HepG2 (cell line): ENCODE data around the gene UNC13D. TPM values are rescaled to one million over a fixed set of nuclear protein-coding genes. Genes with fewer than 3 reads are reported as not detected.
A peak's percentile ranks its signal among the peaks of the same experiment; 100 is the strongest.

Experiments used
- ATAD3A ChIP-seq: sonication (generic); formaldehyde crosslinking; IDR thresholded peaks from 2 replicates; pipeline ENCODE4 v1.4.0; 2020; ENCODE audit warnings: missing genetic modification reagents
- CCAR2 ChIP-seq: fragments of 200-400 bp; formaldehyde crosslinking; optimal IDR thresholded peaks from 2 replicates; pipeline ENCODE3; 2018; ENCODE audit warnings: low read depth, mild to moderate bottlenecking, low read length, moderate library complexity
- HOXA7 ChIP-seq: sonication (generic); formaldehyde crosslinking; IDR thresholded peaks from 2 replicates; pipeline ENCODE4 v1.8.1; 2022; ENCODE audit warnings: mild to moderate bottlenecking, missing genetic modification reagents, moderate library complexity
- NBN ChIP-seq: fragments of 450-650 bp; conservative IDR thresholded peaks from 2 replicates; pipeline ENCODE4 v1.6.1; 2017
- NCOA2 ChIP-seq: sonication (generic); formaldehyde crosslinking; IDR thresholded peaks from 2 replicates; pipeline ENCODE4 v1.8.0; 2022; ENCODE audit warnings: inconsistent platforms
- RORA ChIP-seq: sonication (generic); formaldehyde crosslinking; IDR thresholded peaks from 2 replicates; pipeline ENCODE4 v1.5.0; 2020; ENCODE audit warnings: mild to moderate bottlenecking, missing genetic modification reagents, moderate library complexity
- TAF1 ChIP-seq: sonication (generic); formaldehyde crosslinking; IDR thresholded peaks from 2 replicates; pipeline ENCODE4 v1.4.0; 2020; ENCODE audit warnings: missing genetic modification reagents
- ZBTB21 ChIP-seq: sonication (generic); formaldehyde crosslinking; IDR thresholded peaks from 2 replicates; pipeline ENCODE4 v1.4.0; 2020; ENCODE audit warnings: missing genetic modification reagents
- ZBTB7A ChIP-seq: sonication (generic); formaldehyde crosslinking; IDR thresholded peaks from 2 replicates; pipeline ENCODE4 v1.8.0; 2022; ENCODE audit warnings: mild to moderate bottlenecking, missing genetic modification reagents
- ZKSCAN1 ChIP-seq: fragments of 150-350 bp; IDR thresholded peaks from 2 replicates; pipeline ENCODE4 v1.6.1; 2014; ENCODE audit warnings: low read length
- ZNF17 ChIP-seq: sonication (generic); formaldehyde crosslinking; IDR thresholded peaks from 2 replicates; pipeline ENCODE4 v1.5.0; 2020; ENCODE audit warnings: mild to moderate bottlenecking, missing genetic modification reagents
- ZNF33A ChIP-seq: sonication (generic); formaldehyde crosslinking; IDR thresholded peaks from 2 replicates; pipeline ENCODE4 v1.5.1; 2020; ENCODE audit warnings: missing genetic modification reagents, mild to moderate bottlenecking, moderate library complexity, borderline replicate concordance
- ZNF557 ChIP-seq: sonication (generic); formaldehyde crosslinking; IDR thresholded peaks from 2 replicates; pipeline ENCODE4 v1.4.0; 2020; ENCODE audit warnings: missing genetic modification reagents
- ZNF564 ChIP-seq: sonication (generic); formaldehyde crosslinking; IDR thresholded peaks from 2 replicates; pipeline ENCODE4 v1.8.1; 2023; ENCODE audit warnings: mild to moderate bottlenecking, missing genetic modification reagents
- ZNF569 ChIP-seq: sonication (generic); formaldehyde crosslinking; IDR thresholded peaks from 2 replicates; pipeline ENCODE4 v1.5.0; 2020; ENCODE audit warnings: mild to moderate bottlenecking, missing genetic modification reagents, moderate library complexity, borderline replicate concordance
- ZNF709 ChIP-seq: sonication (generic); formaldehyde crosslinking; IDR thresholded peaks from 2 replicates; pipeline ENCODE4 v1.5.0; 2020; ENCODE audit warnings: mild to moderate bottlenecking, missing genetic modification reagents
- ZNF768 ChIP-seq: sonication (generic); formaldehyde crosslinking; IDR thresholded peaks from 2 replicates; pipeline ENCODE4 v1.4.0; 2020; ENCODE audit warnings: missing genetic modification reagents
- ZNF780A ChIP-seq: sonication (generic); formaldehyde crosslinking; IDR thresholded peaks from 2 replicates; pipeline ENCODE4 v1.8.0; 2022; ENCODE audit warnings: mild to moderate bottlenecking, missing genetic modification reagents, moderate library complexity
- polyA plus RNA-seq, 8 experiments: library from polyadenylated mRNA; depleted of rRNA in 3 of 8; stranded (reverse) in 7 of 8; unstranded in 1 of 8; fragments of >200 nt; fragmentation: Illumina TruSeq in 4 of 8; extraction: Trizol in 4 of 8; gene quantifications; 2 replicates each; pipeline versions ENCODE4 v1.2.1 to v1.2.3, GENCODE V29; 2011 to 2016; ENCODE audit warnings: low read depth in 4 of 8, missing spikeins in 1 of 8, mixed read lengths in 1 of 8; ENCODE audit not compliant: insufficient read depth in 1 of 8
- total RNA-seq, 5 experiments: library from RNA; depleted of rRNA; stranded (reverse); fragments of >200 nt; fragmentation: Illumina TruSeq; extraction: Trizol; gene quantifications; 2 replicates each; pipeline ENCODE4 v1.2.3, GENCODE V29; 2016; ENCODE audit warnings: low read depth in 1 of 5
- TF ChIP-seq, protein P1 (sequence below): sonication (generic); formaldehyde crosslinking; IDR thresholded peaks from 2 replicates; pipeline ENCODE4 v1.8.0; 2022; ENCODE audit warnings: missing genetic modification reagents, mild to moderate bottlenecking, inconsistent platforms, borderline replicate concordance
- TF ChIP-seq, protein P2 (sequence below): sonication (generic); formaldehyde crosslinking; IDR thresholded peaks from 2 replicates; pipeline ENCODE4 v1.4.0; 2020; ENCODE audit warnings: missing genetic modification reagents
- TF ChIP-seq, protein P3 (sequence below): sonication (generic); formaldehyde crosslinking; IDR thresholded peaks from 2 replicates; pipeline ENCODE4 v1.8.0; 2022; ENCODE audit warnings: missing genetic modification reagents, low read depth, mild to moderate bottlenecking, borderline replicate concordance
- TF ChIP-seq, protein P4 (sequence below): sonication (generic); formaldehyde crosslinking; IDR thresholded peaks from 2 replicates; pipeline ENCODE4 v1.8.1; 2022; ENCODE audit warnings: low read depth, mild to moderate bottlenecking, missing genetic modification reagents
- TF ChIP-seq, protein P5 (sequence below): IDR thresholded peaks from 2 replicates; pipeline ENCODE4 v1.6.1; 2018; ENCODE audit warnings: missing genetic modification reagents

UNC13D gene
- total and polyA plus RNA-seq, 2 of the 13 experiments (the other 11 are each of a cell fraction or from before 2014, with no cell fraction given), result 29.7 to 42.7 TPM

DNA sequence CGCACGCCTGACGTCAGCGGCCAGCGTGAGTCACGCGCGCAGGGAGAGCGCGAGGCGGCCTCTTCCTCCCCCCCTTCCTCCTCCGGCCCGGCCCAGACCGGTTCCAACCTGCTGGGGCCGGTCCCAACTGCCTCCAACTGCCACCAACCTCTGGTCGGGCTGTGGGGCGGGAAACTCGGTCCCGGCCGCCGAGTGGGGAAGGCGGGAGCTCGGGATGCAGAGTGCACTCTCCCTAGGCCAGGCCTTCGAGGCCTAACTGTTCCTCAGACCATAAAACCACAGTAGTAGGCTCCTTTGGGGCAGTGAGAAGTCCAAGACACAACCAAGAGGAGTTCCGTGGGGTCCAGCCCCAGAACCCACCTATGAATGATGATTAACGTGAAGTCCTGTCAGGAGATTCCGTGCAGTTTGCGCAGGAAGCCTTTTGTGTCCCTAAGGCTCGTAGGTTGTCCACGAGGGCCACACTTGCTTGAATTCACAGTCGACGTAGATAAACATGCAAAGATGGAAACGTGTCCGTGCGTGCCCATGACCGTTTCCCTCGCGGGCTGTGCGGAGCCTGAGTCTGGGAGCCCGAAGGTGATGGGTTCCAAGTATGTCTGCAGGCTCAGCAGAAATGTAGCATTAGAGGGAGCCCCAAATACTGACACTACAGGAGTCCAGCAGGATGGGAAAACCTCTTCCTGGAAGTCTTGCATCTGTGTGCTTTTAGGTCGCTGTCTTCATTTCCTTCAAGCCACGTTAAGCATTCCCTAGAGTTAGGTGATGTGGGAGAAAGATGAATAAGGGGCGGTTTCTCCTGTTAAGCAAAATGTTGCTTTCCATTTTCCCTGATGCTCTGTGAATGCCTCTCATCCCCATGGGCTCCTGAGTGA is 59.0 kb downstream of the UNC13D start (continued):
- TF ChIP-seq ZBTB21 (CRISPR knock-in tag), result peak; percentile 69
- 0 out of 2 replicates have a peak, but pooled peaks have one; percentile 50 for TF ChIP-seq ZNF780A
- TF ChIP-seq, protein P1, sequence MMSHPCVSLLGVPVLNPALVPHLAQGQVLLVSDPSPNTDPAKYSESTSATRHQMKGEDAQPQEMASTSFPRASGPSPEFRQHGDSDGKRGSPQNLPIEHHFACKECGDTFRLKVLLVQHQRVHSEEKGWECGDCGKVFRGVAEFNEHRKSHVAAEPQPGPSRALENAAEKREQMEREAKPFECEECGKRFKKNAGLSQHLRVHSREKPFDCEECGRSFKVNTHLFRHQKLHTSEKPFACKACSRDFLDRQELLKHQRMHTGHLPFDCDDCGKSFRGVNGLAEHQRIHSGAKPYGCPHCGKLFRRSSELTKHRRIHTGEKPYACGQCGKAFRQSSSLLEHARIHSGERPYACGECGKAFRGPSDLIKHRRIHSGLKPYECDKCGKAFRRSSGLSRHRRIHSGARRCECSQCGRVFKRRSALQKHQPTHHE (CRISPR knock-in tag), result peak; percentile 42; the same call in 1 of the 2 replicates
- TF ChIP-seq ZNF17, result 0 out of 2 replicates have a peak, but pooled peaks have one; percentile 85
- TF ChIP-seq, protein P2, sequence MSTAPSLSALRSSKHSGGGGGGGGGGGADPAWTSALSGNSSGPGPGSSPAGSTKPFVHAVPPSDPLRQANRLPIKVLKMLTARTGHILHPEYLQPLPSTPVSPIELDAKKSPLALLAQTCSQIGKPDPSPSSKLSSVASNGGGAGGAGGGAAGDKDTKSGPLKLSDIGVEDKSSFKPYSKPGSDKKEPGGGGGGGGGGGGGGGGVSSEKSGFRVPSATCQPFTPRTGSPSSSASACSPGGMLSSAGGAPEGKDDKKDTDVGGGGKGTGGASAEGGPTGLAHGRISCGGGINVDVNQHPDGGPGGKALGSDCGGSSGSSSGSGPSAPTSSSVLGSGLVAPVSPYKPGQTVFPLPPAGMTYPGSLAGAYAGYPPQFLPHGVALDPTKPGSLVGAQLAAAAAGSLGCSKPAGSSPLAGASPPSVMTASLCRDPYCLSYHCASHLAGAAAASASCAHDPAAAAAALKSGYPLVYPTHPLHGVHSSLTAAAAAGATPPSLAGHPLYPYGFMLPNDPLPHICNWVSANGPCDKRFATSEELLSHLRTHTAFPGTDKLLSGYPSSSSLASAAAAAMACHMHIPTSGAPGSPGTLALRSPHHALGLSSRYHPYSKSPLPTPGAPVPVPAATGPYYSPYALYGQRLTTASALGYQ, result no peak
- peak; percentile 53; the same call in 1 of the 2 replicates for TF ChIP-seq ZNF557 (CRISPR knock-in tag)
- 0 out of 2 replicates have a peak, but pooled peaks have one; percentile 72 for TF ChIP-seq ZNF564 (CRISPR knock-in tag)
- TF ChIP-seq NCOA2 (CRISPR knock-in tag), result peak; percentile 76
- no peak for TF ChIP-seq NBN
- TF ChIP-seq ZNF709 (CRISPR knock-in tag), result no peak; the same call in 1 of the 2 replicates
- no peak for TF ChIP-seq ATAD3A (CRISPR knock-in tag)
- no peak for TF ChIP-seq ZNF33A (CRISPR knock-in tag)
- no peak for TF ChIP-seq HOXA7 (CRISPR knock-in tag)
- TF ChIP-seq, protein P3, sequence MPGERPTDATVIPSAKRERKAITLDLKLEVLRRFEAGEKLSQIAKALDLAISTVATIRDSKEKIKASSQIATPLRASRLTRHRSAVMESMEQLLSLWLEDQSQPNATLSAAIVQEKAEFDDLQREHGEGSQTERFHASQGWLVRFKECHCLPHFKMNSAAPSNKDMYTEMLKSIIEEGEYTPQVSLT (CRISPR knock-in tag), result no peak
- peak; percentile 85 for TF ChIP-seq ZNF768 (CRISPR knock-in tag)
- no peak for TF ChIP-seq RORA (CRISPR knock-in tag)
- no peak for TF ChIP-seq ZKSCAN1
- TF ChIP-seq, protein P4, sequence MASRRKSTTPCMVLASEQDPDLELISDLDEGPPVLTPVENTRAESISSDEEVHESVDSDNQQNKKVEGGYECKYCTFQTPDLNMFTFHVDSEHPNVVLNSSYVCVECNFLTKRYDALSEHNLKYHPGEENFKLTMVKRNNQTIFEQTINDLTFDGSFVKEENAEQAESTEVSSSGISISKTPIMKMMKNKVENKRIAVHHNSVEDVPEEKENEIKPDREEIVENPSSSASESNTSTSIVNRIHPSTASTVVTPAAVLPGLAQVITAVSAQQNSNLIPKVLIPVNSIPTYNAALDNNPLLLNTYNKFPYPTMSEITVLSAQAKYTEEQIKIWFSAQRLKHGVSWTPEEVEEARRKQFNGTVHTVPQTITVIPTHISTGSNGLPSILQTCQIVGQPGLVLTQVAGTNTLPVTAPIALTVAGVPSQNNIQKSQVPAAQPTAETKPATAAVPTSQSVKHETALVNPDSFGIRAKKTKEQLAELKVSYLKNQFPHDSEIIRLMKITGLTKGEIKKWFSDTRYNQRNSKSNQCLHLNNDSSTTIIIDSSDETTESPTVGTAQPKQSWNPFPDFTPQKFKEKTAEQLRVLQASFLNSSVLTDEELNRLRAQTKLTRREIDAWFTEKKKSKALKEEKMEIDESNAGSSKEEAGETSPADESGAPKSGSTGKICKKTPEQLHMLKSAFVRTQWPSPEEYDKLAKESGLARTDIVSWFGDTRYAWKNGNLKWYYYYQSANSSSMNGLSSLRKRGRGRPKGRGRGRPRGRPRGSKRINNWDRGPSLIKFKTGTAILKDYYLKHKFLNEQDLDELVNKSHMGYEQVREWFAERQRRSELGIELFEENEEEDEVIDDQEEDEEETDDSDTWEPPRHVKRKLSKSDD, result no peak
- TF ChIP-seq ZBTB7A, result no peak; the same call in 1 of the 2 replicates
- TF ChIP-seq ZNF569 (CRISPR knock-in tag), result no peak
- TF ChIP-seq, protein P5, sequence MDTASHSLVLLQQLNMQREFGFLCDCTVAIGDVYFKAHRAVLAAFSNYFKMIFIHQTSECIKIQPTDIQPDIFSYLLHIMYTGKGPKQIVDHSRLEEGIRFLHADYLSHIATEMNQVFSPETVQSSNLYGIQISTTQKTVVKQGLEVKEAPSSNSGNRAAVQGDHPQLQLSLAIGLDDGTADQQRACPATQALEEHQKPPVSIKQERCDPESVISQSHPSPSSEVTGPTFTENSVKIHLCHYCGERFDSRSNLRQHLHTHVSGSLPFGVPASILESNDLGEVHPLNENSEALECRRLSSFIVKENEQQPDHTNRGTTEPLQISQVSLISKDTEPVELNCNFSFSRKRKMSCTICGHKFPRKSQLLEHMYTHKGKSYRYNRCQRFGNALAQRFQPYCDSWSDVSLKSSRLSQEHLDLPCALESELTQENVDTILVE (CRISPR knock-in tag), result peak; percentile 61; the same call in 1 of the 2 replicates
- TF ChIP-seq CCAR2, result no peak
- peak; percentile 82 for TF ChIP-seq TAF1 (CRISPR knock-in tag)
